ENCODE data around the gene TGM1.

The TGM1 gene

DNA sequence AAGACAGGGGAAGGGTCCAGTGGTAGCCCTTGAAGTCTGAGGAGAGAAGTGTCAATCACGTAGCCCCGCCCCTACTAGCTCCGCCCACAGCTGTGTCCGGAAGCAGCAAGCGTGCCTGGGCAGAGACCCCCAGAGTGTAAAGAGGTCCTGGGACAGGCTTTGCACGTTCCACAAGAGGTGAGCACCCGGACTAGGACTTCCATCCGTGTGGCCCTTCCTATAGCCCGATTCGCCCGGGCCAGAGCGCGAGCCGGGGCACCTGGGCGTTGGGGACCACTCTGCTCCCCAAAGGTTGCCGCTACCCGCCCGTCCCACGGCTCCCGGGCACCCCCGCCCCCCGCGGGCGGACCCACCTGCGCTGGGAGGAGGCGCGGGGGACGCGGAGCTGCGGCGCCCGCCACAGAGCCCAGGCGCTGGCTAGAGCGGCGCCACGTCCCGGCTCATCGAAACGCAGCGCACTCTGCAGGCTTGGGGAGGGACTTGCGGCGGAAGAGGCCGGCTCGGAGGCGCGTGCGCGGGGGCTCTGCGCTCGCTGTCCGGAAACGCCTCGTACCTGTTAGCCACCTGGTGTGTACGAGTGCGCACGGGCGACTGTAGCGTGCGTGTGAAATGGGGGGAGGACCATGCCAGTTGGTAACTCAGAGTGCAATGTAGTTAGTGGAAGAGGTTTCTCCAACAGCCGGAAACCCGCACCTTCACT, 8.3 kb upstream of the TGM1 start, which contains the start of gene RABGGTA:
Gene RABGGTA, minus strand, starts transcription at position 464 of the 700 bp plus-strand sequence. CDS start 482 bp downstream, outside the sequence.
- DNase-seq (ENCODE audit: low spot score) = peak; percentile 87

- no peak for DNase-seq (ENCODE audit: low spot score)
These were observed 7.7 kb upstream of the TGM1 start for GRCh38 chr14:24270537-24271133.

DNA sequence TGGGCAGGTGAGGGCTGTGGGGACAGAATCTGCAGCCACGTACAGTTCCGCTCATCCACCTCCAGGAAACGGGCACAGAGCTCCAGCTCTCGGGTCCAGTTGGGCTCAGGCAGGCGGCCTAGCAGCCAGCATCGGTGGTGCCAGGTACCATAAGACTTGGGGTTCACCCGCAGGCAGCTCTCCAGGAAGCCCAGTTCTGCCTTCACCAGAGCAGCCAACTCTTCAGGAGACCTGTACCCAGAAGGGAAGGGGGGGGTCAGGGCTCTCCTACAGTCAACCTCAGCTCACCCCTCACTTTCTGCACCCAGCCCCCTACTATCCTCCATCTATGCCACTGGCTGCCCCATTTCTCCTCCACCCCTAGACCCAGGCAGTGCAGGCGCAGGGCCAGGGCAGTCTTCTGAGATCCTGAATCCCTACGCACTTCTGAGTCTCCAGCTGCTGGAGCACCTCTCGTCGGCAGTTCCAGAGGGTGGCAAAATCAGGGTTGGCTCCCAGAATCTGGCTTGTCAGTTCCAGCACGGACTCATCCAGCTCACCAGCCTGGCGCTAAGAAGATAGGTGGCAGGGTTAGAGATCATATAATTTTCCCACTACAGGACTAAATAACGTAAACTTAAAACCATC, 7.0 kb upstream of the TGM1 start:
- no peak for DNase-seq (ENCODE audit: low spot score)

DNA sequence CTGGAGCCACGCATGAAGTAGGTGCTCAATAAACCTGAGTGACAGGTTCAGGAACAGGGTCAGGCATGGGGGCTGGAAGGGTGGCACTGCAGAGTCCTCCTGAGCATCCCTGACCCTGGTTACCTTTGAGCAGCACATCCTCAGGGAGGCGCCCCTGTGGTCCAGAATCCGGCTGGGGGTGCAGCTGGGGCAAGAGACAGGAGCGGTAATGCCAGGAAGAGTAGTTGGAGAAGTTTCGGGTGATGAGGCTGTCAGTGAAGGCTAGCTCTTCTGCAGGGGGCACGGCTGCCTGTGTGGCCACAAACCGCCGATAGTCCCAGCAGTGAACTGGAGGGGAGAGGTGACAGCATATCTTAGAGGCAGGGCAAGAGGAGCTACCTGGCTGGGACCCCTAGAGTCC, 6.4 kb upstream of the TGM1 start:
- no peak for DNase-seq (ENCODE audit: low spot score)

DNA sequence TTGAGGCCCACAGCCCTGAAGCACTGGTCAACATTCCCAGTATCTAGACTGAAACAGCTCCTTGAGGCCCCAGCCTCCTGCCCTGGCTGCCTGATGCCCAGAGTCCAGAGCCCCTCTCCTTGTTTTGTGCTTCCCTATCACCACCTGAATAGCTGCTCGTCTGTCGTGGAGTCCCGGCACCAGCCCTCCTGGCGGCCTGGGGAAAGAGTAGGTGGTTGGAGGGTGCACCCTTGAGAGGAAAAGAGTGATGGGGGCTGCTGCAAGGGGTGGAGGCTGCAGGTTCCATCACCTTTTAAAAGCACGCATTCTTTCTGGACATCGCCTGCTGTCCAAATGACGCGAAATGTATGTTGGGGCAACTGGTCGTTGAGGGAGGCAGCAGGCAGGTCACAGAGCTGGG, 5.2 kb upstream of the TGM1 start:
- no peak for DNase-seq (ENCODE audit: low spot score)

DNA sequence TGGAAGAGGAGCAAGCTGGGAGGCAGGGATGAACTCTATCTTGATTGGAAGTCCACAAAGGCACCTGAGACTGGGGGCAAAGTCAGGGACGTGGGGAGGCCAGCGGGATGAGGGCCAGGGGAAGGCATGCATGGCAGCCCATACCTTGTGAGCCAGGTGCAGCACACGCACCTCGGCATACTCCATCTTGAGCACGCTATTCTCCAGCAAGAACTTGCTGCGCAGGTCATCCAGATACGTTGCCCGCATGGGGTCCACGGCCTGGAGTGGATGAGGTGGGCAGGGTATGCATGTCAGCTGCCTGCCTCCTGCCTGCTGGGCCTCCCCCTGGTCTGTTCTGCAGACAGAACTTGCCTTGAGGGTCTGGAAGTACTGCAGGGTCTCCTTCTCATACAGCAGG, 4.5 kb upstream of the TGM1 start:
- no peak for DNase-seq (ENCODE audit: low spot score)

DNA sequence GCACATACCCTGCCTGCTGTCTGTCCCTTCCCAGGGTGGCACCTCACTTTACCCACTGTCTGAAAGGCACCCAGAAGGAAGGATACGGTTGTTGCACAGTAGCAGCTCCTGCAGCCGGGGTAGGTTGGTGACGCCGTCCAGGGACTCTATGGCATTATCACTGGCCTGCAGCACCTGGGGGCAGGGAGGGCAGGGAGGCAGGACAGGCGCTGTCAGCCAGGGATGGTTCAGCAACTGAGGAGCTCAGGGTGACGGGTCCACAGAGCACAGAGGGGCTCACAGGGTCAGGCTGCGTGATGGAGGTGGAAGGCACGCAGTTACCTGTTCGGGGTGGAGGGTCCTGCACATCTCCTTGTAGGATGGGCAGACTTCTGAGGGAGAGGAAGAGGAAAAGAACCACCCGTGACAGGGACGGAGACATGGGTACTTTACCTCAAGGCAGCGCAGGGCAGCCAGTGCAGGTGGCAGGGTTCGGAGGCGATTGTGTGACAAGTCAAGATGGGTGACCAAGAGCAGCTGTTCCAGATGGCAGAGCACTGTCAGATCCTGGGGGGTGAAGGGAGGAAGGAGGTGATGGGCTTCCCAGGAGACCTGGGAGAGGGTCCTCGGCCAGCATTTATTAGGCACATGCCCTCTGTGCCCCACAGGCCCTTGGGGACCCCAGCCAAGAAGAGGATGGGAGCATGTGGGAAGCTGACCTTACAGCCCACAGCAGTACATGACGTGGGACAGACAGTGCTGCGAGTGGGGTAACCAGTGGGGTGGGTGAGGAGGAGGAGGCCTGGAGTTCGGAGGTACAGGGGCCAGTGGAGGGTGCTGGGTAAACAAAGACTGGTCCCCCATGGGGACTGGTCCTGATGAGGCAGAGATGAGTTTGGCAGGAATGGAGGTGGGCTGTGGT, 3.6 kb upstream of the TGM1 start:
- DNase-seq (ENCODE audit: low spot score) = no peak

- DNase-seq (ENCODE audit: low spot score) = no peak
These were observed 1.3 kb upstream of the TGM1 start for GRCh38 chr14:24264298-24264697.

DNA sequence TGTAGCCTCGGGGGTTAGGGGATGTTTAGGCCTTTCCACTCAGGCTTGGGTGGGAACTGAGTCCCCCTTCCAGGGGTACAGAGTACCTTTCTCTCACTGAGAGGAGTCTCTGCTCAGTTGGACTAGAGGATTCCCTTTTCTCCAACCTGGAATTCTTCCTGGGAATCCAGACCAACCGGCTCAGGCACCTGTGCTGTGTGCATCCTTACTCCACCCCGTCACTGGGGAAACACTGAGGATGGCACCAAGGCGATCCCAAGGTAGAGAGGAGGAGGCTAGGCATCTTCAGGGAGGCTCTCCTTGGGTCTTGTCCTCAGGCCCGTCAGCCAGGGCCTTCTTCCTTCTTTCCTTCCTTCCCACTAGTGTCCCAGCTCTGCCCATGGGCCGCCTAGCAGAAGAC, 871 bp upstream of the TGM1 start:
- DNase-seq (ENCODE audit: low spot score) = no peak

DNA sequence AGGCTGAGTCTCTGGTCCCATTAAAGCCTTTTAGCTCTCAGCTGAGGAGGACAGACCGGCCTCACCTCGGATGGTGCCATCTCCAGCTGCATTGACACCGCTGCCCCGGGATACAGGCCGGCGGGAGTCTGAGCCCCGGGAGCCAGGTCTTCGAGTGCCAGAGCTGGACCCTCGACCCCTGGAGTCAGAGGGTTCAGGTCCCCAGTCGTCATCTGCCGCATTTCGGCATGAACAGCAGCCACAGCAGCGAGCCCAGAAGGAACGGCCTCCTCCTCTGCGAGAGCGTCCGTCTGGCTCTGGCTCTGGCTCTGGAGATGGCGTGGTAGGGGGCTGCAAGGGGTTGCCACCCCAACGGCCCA, 1.0 kb downstream of the TGM1 start:
- no peak for DNase-seq (ENCODE audit: low spot score)

DNA sequence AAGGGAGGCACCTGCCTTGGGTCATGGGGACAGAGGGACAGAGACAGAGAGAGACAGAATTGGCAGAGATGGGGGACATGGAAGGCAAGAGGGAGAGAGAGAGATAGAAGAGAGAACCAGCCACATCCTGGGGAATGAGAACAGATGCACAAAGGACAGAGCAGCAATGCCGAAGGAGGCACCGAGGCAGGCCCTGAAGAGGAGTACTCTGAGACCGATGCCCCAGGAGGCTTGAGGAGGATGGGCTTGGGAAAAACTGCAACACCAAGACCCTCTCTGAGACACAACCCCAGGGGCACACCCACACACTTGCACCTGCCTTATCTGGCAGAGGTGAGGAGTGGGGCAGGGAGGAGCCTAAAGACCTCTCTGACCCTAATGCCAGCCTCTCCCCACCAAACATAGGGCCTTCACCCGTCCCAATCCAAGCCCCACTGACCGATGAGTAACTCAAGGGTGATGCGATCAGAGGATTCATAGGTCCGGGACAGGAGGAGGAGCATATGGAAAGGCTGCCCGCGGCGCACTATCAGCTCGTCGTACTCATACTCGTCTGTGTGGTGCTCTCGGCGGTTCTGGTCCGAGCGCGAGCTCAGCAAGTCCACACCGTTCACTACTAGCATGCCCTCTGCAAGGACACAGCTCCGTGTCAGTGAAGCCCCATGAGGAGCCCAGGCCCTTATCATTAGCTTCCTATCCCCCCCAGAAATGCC, 1.6 kb downstream of the TGM1 start:
- DNase-seq (ENCODE audit: low spot score) = no peak

DNA sequence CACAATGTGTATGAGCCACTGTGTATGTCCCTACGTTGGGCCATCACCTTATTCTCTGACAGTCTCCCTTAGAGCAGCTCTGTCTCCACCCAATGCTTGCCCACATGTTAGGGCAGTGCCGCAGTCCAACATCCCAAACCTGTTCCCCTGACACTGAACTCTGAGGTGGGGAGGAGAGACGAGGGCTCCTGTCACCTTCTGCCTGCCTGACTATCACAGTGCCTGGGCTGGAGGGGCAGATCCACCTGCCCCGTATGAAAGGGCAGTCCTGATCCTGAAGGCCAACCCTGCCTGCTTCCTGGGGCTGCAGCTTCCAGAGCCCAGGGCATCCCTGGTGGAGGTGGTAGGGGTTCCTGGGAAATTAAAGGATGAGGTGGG, 2.2 kb downstream of the TGM1 start:
- DNase-seq (ENCODE audit: low spot score) = no peak

- no peak for DNase-seq (ENCODE audit: low spot score)
These were observed 2.8 kb downstream of the TGM1 start for GRCh38 chr14:24260026-24260779.

- DNase-seq (ENCODE audit: low spot score) = no peak
These were observed 3.5 kb downstream of the TGM1 start for GRCh38 chr14:24259282-24260025.

GRCh38 chr14:24258548-24259265, 4.3 kb downstream of the TGM1 start:
- DNase-seq (ENCODE audit: low spot score) = no peak

DNA sequence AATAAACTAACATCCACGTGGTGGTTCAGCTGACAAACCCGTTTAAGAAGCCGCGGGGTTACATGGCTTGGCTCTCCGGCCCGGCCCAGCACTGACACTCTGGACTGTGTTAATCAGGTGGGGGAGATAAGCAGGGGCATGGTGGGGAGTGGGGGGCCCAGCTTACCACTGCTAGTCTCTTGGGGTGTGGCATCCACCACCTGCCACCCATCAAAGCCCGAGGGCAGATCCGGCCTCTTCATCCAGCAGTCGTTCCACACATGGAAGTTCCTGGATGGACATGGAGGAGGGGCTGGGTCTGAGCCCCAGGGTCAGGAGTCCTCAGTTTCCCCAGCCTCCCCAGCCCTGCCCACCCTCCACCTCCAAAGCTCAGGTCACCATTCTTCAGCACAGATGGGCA, 4.9 kb downstream of the TGM1 start:
- no peak for DNase-seq (ENCODE audit: low spot score)

DNA sequence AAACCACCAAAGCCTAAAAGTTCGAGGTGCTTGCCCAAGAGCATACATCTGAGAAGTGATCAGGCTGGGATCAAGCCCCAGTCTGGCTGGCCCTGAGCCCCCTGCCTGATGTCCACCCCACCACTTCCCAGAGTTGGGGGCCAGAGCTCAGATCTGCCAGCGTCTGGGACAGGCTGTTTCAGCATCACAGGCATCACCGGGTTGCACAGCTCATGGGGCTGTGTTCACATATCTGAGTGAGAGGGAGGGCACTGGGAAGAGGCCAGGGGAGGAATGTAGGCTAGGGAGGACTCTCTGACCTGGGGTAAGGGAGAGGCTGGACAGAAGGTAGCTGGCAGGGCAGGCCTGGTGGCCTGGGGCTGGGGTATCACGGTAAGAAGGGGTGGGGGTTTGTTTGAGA, 6.0 kb downstream of the TGM1 start:
- no peak for DNase-seq (ENCODE audit: low spot score)

- no peak for DNase-seq (ENCODE audit: low spot score)
These were observed 6.9 kb downstream of the TGM1 start for GRCh38 chr14:24255931-24256711.

DNA sequence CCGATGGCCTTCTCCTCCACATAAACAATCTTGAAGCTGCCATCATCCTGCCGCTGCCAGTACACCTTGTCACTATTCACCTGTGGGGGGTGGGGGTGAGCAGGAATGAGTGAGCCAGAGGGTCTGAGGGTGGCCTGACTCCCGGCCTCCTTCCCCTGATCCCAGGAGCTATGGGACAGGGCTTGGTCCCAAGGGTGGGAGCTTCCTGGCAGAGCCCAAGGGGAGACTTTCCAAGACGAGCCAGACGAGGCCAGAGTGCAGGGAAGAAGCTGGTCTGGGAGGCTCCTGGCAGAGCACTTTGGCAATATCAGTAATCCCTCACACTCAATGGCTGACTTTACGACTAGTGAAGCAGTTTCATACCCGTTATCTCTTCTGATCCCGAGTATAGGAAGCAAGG, 7.5 kb downstream of the TGM1 start:
- no peak for DNase-seq (ENCODE audit: low spot score)

All from putamen (tissue), 1 donor.